HL-60 (cell line): ENCODE results near the gene SEMA3B.

ENCODE experiments used
- DNase-seq, 2 experiments: peaks; one replicate each; pipeline ENCODE4 v3.0.0-alpha.2; 2010 to 2020; ENCODE audit warnings: low read depth in 1 of 2, low spot score in 1 of 2
- H3K27ac ChIP-seq: fragments of 250-450 bp; sonication (Bioruptor Pico); replicated peaks from 2 replicates; pipeline ENCODE4 v1.5.1; 2020; ENCODE audit warnings: mild to moderate bottlenecking, moderate library complexity
- H3K27me3 ChIP-seq: fragments of 250-450 bp; sonication (Bioruptor Pico); 2 replicates; pipeline ENCODE4 v1.5.1; 2021; ENCODE audit warnings: mild to moderate bottlenecking, moderate library complexity; ENCODE audit not compliant: insufficient read depth, poor library complexity, severe bottlenecking
- H3K4me3 ChIP-seq: replicated peaks from 2 replicates; pipeline ENCODE4 v1.5.1; 2011; ENCODE audit warnings: mild to moderate bottlenecking, control low read depth, low read length; ENCODE audit not compliant: insufficient read depth
- CTCF ChIP-seq: IDR thresholded peaks from one replicate; pipeline ENCODE4 v1.5.1; 2011; ENCODE audit warnings: low read length, control low read depth, inconsistent platforms; ENCODE audit not compliant: insufficient read depth
- GABPA ChIP-seq: IDR thresholded peaks from 2 replicates; pipeline ENCODE4 v1.6.1; 2012; ENCODE audit warnings: low read depth
- POLR2AphosphoS5 ChIP-seq: IDR thresholded peaks from 2 replicates; pipeline ENCODE4 v1.6.1; 2012; ENCODE audit warnings: low read depth
- REST ChIP-seq: IDR thresholded peaks from 2 replicates; pipeline ENCODE4 v1.6.1; 2012; ENCODE audit warnings: low read depth; ENCODE audit not compliant: insufficient replicate concordance
- SPI1 ChIP-seq: IDR thresholded peaks from 2 replicates; pipeline ENCODE4 v1.6.1; 2012; ENCODE audit warnings: low read depth, mild to moderate bottlenecking, borderline replicate concordance

The SEMA3B gene

DNA sequence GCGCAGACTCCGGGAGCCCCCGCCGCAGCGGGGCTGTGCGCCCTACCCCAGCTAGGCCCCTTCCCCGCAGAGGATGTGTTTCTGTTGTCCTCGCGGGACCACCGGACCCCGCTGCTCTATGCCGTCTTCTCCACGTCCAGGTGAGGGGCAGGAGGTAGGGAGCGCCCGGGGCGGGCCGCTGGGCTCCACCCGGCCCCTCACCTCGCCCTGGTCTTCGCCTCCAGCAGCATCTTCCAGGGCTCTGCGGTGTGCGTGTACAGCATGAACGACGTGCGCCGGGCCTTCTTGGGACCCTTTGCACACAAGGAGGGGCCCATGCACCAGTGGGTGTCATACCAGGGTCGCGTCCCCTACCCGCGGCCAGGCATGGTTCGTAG is 4.7 kb downstream of the SEMA3B start:
- no peak for DNase-seq
- TF ChIP-seq REST, result no peak
- TF ChIP-seq GABPA, result no peak
- no peak for TF ChIP-seq SPI1
- no peak for TF ChIP-seq CTCF
- TF ChIP-seq POLR2AphosphoS5, result no peak
- H3K27ac ChIP-seq, result no peak overlapping the region
- peaks cover 34% of the 10 kb centered on the region for H3K27me3 ChIP-seq
- H3K4me3 ChIP-seq, result no peak overlapping the region

DNA sequence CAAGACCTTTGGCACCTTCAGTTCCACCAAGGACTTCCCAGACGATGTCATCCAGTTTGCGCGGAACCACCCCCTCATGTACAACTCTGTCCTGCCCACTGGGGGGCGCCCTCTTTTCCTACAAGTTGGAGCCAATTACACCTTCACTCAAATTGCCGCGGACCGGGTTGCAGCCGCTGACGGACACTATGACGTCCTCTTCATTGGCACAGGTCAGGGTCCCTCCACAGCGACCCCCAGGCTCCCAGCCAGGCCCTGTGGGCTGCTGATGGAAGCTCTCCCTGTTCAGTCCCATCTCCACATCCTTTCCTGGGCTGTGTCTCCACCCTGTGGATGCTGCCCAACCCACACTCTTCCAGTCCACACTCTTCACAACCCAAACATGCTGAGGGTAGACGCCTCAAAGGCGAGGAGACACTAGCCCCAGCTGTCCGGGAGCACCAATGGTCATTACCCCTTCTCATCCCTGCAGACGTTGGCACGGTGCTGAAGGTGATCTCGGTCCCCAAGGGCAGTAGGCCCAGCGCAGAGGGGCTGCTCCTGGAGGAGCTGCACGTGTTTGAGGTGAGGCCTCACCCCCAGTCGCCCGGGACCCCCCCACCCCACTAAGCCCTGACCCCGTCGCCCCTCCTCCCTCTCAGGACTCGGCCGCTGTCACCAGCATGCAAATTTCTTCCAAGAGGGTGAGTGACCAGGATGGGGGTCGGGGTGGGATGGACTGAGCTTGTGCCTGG is 5.6 kb downstream of the SEMA3B start:
- H3K27me3 ChIP-seq, result peaks cover 34% of the 10 kb centered on the region
- TF ChIP-seq CTCF (peak; percentile 83), GABPA (no peak), SPI1 (no peak)
- H3K27ac ChIP-seq, result no peak overlapping the region
- no peak overlapping the region for H3K4me3 ChIP-seq
- peak in 1 of 2 experiments; percentile 79 for DNase-seq

- H3K27ac ChIP-seq, result no peak overlapping the region
- peaks cover 34% of the 10 kb centered on the region for H3K27me3 ChIP-seq
- no peak for TF ChIP-seq SPI1
- TF ChIP-seq CTCF, result no peak
- TF ChIP-seq GABPA, result no peak
- no peak for TF ChIP-seq REST
- TF ChIP-seq POLR2AphosphoS5, result no peak
- DNase-seq, result no peak
- H3K4me3 ChIP-seq, result no peak overlapping the region
Observed at GRCh38 chr3:50275141-50275995, 6.4 kb downstream of the SEMA3B start.
